Hepatic stellate cell (primary cell): ENCODE measurements around the gene TMEM81.

Experiments used
- DNase-seq: peaks from one replicate; pipeline ENCODE4 v3.0.0; 2011; ENCODE audit warnings: low spot score

Gene TMEM81

DNA sequence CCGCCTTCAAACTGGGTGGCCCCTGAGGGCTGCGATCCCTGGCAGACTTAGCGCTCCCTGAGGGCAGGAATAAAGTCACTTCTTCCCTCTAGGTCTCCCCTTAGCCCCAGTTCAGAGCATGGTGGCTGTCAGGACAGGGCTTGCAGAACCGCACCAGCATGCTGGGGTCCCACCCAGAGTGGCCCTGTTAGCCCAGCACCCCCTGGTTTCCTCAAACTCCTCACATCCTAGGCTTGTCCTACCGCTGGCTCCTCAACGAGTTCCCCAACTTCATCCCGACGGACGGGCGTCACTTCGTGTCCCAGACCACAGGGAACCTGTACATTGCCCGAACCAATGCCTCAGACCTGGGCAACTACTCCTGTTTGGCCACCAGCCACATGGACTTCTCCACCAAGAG lies 25.4 kb downstream of the TMEM81 start:
- no peak for DNase-seq

- no peak for DNase-seq
Measured at GRCh38 chr1:205057808-205058575, 26.3 kb downstream of the TMEM81 start.

GRCh38 chr1:205056956-205057568 lies 27.2 kb downstream of the TMEM81 start:
- no peak for DNase-seq

DNA sequence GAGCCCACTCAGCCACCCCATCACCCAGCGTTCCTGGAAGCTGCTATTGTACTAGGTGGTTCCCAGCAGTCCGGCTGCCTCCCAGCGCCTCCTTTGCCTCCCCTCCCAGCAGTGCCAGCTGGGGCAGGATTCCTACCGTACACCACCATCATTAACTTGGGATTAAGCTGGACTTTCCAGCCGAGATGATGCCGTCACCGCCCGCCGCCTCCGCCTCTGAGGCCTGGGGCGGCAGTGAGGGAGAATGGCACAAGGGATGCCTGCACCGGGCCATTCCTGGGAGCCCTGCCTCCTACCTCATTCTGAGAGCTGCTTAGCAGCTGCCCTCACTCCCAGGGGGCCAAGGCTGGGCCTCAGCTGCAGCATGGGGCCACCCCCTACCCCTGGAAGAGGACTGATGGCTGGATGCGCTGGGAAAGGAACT lies 28.1 kb downstream of the TMEM81 start:
- DNase-seq = no peak

- DNase-seq = no peak
Measured at GRCh38 chr1:205054013-205054412, 30.2 kb downstream of the TMEM81 start.

DNA sequence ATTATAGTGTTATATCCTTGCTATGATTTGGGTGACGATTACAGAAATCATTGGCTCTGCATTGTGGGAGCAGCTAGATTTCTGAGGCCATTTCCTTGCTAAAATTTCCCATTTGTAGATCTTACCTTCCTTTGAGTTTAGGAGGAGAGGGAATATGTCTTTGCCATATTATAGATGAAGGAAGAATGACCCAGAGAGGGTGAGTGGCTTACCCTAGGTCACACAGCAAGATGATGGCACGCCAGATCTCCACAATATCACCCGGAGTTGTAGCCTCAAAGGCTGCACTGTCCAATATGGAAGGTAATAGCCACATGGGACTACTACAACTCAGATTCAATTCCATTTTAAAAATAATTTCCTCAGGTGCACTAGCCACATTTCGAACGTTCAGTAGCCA lies 31.0 kb downstream of the TMEM81 start:
- DNase-seq = no peak

DNA sequence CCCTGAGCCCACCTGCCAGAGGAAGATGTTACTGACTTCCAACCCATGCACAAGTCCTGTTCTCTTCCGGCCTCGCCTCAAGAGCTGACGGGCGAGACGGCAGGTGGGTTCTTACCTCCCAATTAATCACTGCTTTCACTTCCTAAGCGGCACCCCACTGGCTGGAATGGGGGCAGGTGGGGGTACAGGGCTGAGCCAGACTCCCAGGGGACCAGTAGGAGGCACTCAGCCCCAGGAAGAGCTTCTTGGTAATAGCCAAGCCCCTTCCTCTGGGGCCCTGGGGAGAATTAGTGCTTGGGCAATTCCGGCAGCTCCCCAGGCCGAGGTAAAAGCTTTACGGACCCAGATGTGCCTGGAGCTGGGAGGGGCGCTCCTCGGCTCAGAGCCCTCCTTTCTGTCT lies 31.6 kb downstream of the TMEM81 start:
- DNase-seq = no peak

- DNase-seq = no peak
Measured at GRCh38 chr1:205049479-205049878, 34.8 kb downstream of the TMEM81 start.

DNA sequence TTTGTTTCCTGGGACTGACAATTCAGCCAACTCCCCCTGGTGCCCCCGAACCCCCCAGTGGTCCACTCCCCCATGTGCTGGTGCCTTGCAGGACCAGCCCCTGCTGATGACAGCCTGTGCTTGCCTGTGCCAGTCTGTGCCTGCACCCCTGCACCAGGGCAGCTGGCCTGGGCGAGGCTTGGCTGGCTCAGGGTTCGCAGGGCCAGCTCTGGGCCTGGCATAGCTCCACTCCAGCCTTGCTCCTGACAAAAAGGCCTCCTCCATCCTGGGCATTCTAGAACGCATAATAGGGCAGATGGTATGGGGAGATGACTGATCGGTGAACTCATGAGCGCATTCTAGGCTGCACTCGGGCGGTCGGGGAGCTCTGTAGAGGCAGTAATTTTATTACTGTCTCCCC lies 35.9 kb downstream of the TMEM81 start:
- no peak for DNase-seq

- no peak for DNase-seq
Measured at GRCh38 chr1:205047764-205048231, 36.5 kb downstream of the TMEM81 start.

GRCh38 chr1:205046870-205047269 lies 37.4 kb downstream of the TMEM81 start:
- DNase-seq = no peak

DNA sequence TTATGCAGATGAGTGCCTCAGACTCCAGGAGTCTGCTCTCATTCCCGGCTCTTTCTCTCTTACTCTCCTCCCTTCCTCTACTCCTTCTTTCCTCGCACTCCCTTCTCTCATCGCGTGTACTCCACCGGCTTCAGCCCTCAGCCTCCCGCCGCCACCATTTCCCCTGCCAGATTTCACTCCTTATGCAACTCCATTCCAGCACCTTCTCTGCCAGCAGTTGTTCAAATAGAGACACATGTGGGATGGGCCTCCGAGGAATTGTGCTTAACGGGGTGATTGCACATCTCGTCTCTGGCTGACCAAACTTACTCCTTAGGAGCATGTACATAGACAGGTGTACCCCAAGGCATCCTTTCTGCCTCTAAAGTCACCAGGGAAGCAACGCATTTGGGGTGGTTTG lies 39.1 kb downstream of the TMEM81 start:
- no peak for DNase-seq

DNA sequence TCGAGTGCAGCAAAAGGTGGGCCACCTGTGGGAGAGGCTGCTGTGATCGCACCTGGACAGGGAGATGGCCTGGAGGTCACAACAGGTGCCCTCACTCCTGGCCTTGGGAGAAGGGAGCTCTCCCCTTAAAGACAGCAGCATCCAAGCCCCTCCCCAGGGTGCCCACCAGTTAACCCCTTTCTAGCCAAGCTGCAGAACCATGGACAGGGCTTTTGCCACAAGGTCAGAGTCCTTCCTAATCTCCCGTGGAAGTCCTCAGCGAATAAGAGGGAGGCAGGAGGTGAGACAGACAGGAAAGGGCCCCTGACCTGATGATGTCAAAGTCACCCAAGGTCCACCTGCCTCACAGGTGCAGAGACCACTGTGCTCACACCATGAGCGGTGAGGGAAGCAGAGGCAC lies 39.5 kb downstream of the TMEM81 start:
- no peak for DNase-seq

GRCh38 chr1:205043866-205044265 lies 40.4 kb downstream of the TMEM81 start:
- DNase-seq = no peak

GRCh38 chr1:205042911-205043806 lies 41.1 kb downstream of the TMEM81 start, which contains the start of gene CNTN2:
TSS of gene CNTN2 (plus strand) at chr1:205043212. CDS start at chr1:205053186, 9,974 bp downstream.
- DNase-seq = no peak

DNA sequence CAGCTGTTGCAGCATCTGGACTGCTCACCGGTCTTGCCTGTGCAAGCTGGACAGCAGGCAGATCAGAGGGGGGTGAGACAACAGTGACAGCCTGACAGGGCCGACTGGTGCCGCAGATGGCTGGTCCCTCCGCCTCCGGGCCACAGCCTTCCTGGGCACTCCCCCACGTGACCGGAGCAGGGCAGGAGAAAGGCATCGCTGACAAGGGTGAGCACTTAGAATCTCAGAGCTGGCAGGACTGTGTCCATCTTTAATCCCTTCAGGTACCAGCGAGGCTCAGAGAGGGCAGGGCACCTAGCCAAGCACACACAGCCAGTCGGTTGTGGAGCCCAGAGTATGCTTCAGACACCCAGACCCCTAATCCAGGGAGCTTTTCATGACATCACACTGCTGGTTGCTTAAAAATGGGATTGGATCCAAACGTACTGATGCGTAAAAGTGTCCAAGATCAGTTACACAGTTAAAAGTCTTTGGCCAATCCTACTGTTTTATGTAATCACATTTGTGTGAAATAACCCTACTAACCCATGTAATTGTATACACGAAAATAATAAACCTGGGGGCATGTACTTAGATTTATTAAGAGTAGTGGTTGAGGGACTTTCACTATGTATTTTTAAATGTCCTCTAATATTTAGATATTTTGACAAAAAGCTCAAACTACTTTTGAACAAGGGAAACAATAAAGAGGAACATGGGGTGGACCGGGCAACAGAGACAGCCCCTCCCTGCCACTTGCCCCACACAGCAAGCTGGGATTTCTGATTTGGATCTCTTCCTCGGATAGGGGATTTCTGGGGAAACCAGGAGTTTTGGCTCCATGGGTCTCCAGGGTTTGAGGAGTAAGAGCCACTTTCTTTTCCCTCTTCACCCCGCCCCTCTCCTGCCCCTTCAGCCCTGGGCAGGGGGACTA lies 42.0 kb downstream of the TMEM81 start:
- no peak for DNase-seq

DNA sequence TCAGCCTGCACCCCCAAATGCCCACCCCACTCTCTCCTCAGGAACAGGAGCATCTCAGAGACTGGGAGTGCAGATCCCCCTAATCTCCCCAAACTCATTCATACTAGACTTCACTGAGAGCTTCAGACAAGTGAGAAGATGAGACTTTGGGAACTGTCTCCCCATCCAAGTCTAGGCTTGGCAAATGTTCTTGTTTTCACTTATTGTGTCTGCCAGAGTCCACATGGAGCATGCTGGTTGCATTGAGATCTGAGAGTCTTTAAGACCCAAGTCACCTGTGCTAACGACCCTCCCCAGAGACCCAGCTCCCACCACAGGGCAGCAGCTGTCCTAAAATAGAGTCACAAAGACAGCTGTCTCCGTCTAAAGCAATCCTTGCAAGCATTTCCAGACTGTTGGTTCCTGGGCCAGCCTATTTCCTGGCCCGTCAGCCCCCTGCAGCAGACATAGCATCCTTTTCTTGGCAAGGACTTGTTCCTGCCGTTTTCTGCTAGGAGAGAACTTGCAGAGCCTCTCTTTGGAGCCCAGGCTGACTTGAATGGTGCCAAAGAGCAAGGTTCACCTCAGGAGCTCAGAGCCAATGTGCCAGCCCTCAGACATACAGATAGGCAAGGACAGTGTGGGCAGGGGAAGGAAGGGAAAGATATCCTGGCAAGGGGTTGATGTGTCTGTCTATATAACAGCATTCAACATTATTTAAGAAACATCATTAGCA lies 43.1 kb downstream of the TMEM81 start:
- DNase-seq = no peak

GRCh38 chr1:205038132-205038786 lies 46.0 kb downstream of the TMEM81 start:
- no peak for DNase-seq

GRCh38 chr1:205037539-205037938 lies 46.7 kb downstream of the TMEM81 start:
- DNase-seq = no peak
